Hematopoietic multipotent progenitor cell treated with erythropoietin and hydrocortisone succinate and interleukin-3 and kit ligand, for 4 days (in vitro differentiated cells): Measurements from ENCODE around the gene LRP1B.
"Not testable (repeated sequence)": the region's sequence is repeated elsewhere in the genome, so short reads cannot be mapped to it uniquely, and the experiment has no call there.

Experiments used
- DNase-seq: peaks from one replicate; pipeline ENCODE4 v3.0.0-alpha.2; 2015

The LRP1B gene

DNA sequence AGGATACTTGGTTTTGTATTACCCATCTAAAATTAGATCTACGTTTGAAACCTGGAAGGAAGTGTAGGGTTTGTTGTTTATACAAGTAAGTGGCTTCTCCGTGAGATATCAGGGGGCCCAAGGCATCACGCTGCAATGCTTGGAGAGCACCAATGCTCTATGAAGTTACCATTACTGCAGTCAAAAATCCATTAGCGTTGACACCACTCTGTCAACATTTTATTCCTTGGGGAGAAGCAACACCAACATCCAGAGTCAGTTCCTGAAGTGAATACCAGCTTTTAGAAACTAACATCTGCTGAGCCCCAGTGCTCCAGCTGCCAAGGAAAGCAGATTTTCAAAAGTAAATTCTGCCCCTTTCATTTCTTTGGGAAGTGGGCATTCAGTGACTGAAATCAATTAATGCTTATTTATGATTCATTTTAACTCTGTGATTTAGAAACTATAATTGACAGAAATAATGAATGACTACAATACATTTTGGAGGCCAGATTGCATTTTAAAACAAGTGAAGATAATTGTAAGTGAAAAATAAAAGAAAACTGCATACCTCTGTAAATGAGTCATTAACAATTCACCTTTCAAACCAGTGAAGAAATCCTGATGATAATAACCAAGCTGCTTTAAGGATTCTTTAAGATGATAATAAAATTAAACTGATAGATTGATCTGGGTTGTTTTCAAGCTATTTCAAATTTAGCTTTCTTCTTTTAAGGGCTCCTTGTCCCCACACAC is 30.5 kb downstream of the LRP1B start:
- DNase-seq: no peak

DNA sequence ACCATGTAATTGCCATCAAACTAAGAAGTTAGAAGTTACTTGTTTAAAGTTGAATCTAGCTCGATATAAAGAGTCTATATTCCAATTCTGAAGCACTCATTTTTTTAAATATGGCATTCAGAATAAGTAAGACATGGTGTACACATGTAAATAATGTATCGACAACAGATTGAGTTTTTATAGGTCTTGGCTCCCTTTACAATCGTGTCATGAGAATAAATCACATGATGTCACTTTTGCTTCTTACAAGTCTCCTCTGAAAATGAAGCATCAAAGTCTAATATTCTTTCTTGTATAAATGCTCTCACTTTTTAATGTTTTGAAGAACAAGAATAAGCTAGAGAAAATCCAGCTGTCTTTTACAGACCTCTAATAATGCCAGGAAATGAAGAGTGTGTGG is 33.1 kb downstream of the LRP1B start:
- no peak for DNase-seq

DNA sequence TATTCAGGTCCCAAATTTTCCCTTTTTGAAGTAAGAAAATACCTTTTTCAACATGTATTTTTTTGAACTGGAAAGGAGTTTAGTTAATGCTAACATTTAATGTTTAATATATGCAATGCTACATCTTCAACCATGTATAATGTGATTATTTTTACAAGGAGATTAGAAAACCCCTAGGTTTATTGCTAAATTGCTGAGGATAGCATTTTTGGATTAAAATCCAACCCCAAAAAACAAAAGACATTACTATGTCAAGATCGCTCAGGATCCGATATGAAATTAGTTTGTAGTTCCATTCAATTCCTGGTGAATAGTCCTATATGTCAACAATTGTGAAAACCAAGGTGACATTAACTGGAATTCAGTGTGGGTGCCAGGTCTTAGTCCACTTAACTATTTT is 35.2 kb downstream of the LRP1B start:
- no peak for DNase-seq

DNA sequence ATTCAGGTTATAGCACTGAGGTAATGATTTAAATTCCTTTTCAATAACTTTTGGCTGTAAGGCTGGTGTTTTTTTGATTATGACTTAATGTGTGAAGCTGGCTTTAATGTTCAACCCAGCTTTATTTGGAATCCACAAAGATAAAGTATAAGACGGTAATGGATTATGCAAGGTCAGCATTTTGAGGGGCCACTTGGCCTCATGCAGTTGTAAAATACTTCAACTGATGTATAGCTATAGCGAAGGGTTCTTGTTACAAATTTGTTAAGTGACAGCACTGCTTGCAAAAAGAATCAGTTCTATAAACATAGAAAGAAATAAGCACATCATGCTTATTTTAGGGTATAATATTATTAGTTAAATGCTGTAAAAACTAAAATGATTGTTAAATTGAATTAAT is 36.6 kb downstream of the LRP1B start:
- no peak for DNase-seq

DNA sequence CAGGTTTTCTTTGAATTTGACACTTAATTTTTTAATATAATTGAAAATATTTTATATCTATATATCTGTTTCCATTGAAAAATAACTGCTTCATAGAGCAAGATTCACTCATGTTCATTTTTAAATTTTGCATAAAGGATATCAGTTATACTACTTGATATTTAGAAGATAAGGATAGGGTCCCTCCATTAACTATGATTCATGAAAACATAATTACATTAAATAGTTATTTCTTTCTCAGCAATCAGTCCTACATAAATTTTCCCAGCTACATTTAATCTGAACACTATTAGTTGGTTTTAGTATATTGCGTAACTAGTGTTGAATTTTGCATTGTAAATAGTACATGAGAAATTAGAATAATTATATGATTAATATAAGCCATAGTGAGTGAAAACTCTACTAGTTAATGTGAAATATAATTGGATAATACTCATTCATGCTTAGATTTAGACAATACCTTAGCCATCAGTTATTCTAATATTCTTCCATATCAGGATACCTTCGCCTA is 42.7 kb downstream of the LRP1B start:
- no peak for DNase-seq

DNA sequence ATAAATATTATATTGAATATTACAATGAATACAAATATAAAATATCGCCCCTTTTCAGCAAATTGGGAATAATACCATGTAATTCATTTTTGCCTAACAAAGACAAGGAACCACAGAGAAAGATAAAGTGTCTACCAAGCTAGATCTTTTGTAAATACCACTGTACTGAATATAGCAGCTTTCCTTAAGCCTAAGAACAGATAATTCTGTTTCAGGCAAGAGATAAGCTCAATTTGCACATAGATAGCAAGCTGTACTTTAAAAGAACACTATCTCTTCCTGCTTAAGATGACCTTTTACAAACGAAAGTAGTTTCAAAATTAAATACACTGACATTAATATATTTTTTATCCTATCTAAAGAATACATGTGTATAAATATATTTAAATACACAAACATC is 43.2 kb downstream of the LRP1B start:
- not testable (repeated sequence) for DNase-seq

DNA sequence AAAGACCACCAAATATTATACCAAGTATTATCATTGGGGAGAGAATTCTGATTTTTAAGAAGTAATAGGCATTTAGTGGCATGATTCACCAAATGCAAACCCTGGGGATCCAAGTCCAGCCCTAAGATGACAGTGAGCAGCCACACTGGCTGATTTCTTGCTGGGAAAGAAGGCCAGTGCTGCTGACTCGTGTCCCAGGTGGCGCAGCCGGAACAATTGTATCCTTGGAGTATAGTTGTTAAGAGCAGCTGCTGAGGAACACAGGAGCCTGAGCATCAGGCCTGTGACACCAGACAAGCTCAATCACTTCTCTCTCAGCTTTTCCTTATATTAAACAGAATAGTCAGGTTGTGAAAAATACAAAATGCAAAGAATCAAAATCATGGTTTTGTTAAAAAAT is 48.4 kb downstream of the LRP1B start:
- no peak for DNase-seq

DNA sequence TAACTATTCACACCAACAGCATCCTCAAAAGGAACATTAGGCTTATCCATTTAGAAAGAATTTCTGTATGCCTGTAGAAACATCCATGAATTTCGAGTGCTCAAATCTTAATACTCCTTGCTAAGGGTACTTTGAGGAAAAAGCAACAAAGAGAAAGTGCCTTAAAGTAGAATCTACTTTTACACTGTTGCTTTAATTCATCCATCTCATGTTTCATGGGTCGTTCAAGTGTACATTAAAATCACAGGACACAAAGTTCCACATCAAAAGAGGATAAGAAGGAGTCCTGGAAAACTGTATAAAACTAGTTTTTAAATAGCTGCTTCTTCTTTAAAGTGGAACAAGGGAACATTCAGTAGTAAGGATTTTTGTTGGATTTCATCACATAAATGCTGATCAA is 54.5 kb downstream of the LRP1B start:
- DNase-seq: no peak

DNA sequence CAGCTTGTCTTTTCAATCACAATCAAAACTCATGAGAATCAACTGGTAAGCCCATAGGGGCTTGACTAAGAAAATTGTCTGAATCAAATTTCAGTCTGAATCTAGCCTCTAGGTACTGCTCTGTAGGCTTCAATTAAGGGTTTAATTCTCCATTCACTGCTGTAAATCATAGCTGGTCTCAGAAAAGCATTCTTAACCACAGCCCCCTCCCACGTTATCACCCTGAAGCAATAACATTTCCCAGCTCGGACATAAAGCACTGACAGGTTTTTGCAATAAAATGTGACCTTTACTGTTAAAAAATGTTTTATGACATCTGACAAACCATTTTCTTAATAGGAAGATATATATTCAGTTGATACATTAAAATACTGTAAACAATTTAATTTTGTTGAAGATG is 55.0 kb downstream of the LRP1B start:
- DNase-seq: no peak

DNA sequence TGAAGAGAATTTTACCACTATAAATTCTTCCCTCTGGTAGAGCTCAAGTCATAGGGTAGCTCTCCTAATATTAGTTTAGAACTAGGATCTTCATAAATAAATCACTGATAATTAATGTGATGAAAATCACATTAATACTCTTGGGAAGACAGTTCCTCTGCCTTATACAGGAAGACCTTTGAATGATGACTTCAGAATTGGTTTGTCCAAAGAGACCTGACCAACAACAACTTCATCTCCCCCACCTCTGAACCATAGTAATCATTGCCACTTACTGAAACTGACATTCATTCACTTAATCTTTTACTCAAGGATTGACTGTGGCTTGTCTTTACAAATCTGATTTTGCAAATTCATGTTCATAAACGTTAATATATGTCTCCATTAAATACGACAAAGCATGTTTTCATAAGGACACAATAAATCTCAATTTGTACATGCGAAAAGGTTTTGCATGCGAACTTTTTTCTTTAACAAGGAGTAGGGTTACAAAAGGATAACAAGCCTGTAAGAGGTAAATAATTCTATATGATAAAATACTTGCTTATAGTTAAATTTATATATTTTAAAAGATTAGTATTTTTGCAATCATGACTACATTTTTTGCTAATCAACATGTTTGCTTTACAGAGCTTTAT is 61.4 kb downstream of the LRP1B start:
- DNase-seq: no peak

DNA sequence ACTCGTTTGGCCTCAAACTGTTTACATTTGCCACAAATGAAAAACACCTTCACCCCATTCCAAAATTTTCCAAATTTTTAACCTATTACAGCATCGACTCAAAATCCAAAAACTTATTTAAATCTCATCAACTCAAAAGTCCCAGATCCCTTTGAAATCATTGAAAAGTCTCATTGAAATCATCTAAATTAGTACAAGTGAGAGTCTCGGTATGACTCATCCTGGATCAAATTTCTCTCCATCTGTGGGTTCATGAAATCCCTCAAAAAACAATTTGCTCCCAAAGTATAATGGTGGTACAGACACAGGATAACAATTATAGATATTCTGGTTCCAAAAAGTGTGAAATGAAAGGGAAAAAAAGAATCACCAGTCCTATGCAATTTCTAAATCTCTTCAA is 65.1 kb downstream of the LRP1B start:
- no peak for DNase-seq

DNA sequence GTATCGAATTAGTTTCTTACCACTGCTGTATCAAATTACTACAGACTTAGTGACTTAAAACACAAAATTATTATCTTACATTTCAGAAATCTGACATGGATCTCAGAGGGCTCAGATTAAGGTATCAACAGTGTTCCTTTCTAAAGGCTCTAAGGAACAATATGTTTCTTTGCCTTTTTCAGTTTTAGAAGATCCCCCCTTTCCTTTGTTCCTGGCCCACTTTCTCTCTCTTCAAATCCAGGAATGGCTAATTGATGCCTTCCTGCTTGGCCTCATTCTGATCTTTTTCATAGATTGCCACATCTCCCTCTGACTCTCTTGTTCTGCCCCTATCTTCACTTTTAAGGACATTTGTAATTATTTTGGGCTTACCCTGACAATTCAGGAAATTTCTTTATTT is 65.7 kb downstream of the LRP1B start:
- no peak for DNase-seq

DNA sequence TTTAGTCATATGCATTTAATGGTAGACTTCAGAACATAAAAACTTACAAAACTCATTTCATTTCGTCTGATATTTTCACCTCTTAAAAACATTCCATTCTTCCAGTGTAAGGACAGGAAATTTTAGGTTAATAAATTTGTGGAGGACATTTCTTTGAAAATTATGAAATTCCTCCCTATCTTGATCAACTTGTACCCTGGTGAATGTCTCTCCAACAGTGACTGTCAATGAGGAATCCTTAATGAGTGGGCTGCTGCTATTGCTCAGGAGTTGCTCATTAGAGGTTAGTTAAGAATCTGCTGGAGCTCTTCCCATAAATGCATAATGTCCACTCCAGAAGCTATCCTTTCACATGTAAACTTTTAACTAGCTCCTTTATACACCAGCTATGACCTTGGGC is 69.1 kb downstream of the LRP1B start:
- DNase-seq: no peak

DNA sequence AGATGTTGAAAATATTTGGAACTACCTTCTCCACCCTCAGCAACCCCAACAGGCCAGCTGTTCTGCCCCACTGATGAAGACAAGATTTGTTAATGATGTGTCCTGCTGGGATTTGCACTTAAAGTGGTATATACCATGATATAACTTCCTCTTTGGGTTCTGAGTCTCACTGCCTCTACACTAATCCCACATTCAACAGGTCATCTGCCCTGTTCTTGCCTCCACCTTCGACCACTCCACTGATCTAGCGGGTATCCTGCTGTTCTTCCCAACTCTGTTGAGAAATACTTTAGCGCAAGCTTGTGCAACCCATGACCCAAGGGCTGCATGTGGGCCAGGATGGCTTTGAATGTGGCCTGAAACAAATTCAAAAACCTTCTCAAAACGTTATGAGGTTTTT is 72.7 kb downstream of the LRP1B start:
- no peak for DNase-seq

DNA sequence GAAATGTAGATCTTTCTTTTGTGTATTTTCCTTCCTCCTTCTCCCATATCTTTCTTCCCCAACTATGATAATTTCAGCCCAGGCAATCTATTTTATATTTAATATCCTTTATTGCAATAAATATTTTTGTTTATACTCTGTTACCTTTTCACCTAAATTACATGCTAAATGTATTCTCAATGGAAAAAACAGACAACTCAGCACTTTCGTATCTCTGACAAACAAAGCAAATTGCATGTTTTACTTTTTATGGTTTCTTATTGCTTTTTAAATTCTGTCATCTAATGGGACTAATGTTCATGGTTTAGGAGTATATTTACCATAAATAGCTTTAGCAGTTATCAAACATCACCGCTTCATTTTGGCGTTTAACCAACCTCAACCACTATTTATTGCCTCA is 74.0 kb downstream of the LRP1B start:
- DNase-seq: no peak

DNA sequence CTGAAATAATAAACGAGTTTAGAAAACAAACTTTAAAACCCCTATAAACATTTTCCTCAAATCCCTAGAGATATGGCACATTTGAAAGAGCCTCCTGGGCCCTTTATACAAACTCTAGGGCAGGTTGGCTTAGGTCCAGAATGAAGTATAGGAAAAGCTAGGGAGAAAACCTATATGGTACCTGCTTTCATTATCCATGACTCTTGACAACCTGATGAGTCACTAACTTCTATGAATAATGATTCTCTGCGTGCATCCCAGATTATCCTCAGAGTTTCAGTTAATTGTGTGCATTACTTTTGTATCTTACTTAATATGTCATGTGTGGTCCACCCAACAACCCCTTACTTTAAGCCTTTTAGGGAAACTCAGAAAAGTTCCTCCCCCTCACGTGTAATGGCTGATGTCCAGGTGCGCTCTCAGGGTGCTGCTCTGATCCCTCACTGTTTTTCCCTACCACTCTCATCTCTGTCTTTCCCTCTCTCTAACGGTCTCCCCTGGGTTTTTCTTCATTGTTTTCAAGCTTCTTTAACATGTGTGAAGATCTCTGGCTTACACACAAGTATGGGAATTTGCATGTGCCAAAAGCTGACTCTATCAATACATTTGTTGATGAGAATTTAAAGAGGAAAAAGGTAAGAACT is 78.5 kb downstream of the LRP1B start:
- DNase-seq: no peak

DNA sequence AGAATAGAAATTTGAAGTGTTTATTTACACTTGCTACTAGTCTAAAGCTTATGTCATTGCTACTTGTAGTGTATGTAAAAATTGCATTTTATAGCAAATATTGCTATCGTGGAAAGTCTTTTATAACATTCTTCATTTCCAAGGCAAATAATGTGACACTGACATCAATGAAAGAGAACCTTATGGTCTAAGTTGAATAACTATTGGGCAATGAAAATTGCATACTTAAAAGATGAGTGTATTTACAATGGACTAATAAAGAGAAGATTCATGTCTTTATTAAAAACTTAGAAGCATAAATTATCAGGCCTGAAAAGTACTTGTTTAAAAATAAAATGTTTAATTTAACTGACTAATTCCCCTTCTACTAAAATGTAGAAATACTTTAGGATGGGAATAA is 82.2 kb downstream of the LRP1B start:
- no peak for DNase-seq

DNA sequence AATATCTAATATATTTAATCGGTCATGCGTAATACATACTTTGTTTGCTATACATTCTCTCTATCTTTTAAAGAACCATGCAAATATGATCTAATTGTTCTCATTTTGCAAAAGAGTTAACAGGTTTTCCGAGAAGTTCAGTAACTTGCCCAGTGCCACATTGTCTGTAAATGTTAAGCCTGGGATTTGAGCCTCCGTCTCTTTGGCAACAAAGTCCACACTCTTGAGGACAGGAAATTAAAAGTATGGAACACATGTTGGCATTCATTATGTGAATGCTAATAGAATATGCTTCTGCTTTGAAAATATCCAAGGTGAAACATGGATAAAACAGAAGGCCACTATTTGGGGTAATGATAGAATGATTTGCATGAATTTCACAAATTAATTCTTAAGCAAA is 85.2 kb downstream of the LRP1B start:
- no peak for DNase-seq

DNA sequence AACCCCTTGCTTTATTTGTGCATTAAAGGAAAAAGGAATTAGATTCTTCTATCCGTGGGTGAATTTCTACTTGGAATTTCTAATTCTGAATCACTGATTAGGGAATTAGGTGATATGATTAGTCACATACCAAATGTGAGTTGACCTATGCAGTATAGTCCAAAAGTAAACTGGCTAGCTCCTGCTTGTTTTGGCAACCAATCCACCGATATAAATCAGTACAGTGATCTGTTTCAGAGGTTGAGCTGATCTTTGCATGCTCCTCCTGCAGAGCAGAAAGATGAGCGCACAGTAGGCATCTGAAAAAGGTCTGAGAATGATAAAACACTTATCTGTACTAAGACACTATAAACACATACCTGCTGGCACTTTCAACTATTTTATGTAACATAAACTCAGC is 86.6 kb downstream of the LRP1B start:
- DNase-seq: no peak

DNA sequence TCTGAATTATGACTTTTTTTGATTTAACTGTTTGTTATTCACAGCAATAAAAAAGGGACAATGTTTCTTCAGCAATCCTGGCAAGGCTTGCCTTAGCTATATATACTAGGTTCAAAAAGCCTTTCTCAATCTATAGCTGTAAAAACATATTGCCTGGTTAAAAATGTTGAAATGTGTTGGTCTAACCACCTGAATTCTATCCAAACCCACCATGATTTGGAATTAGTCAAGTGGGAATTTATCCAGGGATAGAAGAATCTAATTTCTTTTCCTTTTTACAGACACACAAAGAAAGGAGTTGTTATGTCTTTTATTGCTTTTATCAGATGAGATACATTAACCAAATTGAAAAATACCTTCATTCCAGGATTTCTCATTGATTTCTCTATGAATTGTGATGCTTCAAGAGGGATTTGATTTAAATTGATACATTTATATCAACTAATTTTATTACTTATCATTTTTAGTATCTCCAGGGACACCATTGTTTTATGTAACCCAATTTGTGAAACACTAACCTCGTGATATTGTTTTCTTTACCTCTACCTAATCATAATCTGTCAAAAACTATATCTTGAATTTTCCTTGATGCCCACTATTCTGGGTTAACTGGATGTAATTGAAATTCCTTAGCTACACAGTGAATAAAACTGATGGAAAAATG is 88.1 kb downstream of the LRP1B start:
- no peak for DNase-seq

DNA sequence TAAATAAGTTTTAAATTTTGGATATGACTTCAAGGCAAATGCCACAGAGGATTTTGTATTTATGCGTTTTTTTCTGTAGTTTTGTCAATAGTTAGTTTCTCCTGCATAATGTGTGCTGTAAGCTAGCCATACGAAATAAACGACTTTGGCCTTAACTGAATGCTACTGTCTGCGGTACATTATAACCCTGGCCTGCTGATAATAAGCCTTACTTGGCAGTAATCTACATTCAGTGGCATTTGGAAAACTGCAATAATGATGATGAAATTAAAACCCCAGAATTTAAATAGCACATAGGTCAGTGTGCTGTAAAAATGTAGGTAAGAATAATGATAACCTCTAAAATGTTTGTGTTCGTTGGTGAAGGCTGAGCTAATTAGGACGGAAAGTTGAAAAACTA is 88.8 kb downstream of the LRP1B start:
- DNase-seq: no peak

DNA sequence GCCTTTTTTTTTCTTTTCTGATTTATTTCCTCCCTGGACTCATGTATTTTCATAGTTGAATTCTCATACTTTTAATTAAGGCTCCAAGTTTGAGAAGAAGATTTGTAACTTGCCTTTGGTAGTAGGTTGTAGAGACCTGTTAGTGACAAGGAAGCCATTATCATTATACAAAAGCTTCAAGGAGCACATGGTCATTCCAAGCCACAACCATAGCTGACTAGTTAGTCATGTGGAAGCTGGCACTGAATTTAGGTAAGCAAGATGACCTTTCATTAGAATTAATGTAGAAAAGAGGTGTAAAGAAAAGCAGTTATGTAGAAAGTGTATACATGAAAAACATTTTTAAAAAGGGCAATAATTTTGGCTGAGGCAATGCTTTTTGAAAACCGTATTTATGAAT is 89.7 kb downstream of the LRP1B start:
- DNase-seq: no peak

DNA sequence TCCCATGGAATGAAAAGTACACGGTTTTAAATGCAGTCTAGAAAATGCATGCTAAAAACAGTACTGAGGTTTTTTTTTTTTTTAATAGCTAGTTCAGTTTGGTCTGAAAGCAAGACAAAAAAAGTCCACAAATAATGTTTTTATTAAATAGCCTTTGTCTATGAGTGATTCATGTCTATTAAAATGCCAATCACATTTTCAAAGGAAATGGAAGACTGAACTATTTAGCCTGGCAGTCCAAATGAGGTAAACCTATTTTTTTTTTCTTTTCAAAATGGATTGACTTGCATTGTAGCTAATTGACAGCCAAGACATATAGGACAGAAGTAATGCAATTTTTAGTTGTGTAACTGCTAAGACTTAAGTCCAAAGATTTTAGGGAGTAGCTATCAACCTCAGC is 90.3 kb downstream of the LRP1B start:
- DNase-seq: no peak

DNA sequence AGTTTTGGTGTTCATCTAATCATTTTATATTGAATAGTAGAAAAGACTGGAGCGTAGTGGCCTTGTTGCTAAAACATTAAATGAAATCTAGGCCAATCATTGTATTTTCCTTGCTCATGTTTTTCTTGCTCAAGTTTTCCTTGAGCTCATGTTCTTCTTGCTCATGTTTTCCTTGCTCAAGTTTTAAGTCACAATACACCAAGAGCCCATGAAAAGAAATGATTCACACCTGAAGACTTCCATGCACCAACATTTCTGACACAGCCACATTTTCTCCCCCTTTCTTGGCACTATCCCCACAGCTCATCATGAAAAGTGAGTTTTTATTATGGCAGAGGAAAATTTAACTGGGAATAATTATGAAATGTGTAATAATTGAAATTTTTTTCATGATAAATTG is 92.0 kb downstream of the LRP1B start:
- no peak for DNase-seq
